H1 (cell line): ENCODE results near the gene MAP6. TPM values are rescaled to one million over a fixed set of nuclear protein-coding genes. Genes with fewer than 3 reads are reported as not detected.

Experiments
- CTCF ChIA-PET: fragments of 300-600 bp; sonication (Branson Sonifier 250); formaldehyde crosslinking; loops from one replicate; lab custom pipeline; 2021; ENCODE audit not compliant: partially characterized antibody; lab: Charles Lee
- POLR2A ChIA-PET: fragments of 300-600 bp; sonication (Branson Sonifier 250); formaldehyde crosslinking; loops from one replicate; lab custom pipeline; 2021; ENCODE audit warnings: inconsistent platforms; ENCODE audit not compliant: partially characterized antibody; lab: Charles Lee
- DNase-seq, 2 experiments: peaks; one replicate each; pipeline versions ENCODE4 v3.0.0 to v3.0.0-alpha.2; 2010 to 2022; ENCODE audit warnings: low spot score in 2 of 2, low read depth in 1 of 2, mixed read lengths in 1 of 2
- FAIRE-seq: peaks from 2 replicates; lab custom pipeline; 2011; peaks lifted over from hg19 to GRCh38; lab: Jason Lieb, UNC
- H2AFZ ChIP-seq: 2 replicates; pipeline ENCODE4 v1.8.1; 2012; ENCODE audit warnings: low read length, inconsistent platforms
- H2AK5ac ChIP-seq: 2 replicates; pipeline ENCODE4 v1.6.1; 2013; ENCODE audit warnings: low read depth, low read length
- H2BK120ac ChIP-seq: replicated peaks from 2 replicates; pipeline ENCODE3; 2013; ENCODE audit warnings: low read depth, low read length, inconsistent platforms
- H2BK12ac ChIP-seq: 2 replicates; pipeline ENCODE4 v1.6.1; 2013; ENCODE audit warnings: low read depth, low read length
- H2BK15ac ChIP-seq: 2 replicates; pipeline ENCODE4 v1.6.1; 2013; ENCODE audit warnings: low read length
- H2BK20ac ChIP-seq: 2 replicates; pipeline ENCODE4 v1.6.1; 2013; ENCODE audit warnings: low read length
- H2BK5ac ChIP-seq: 2 replicates; pipeline ENCODE4 v1.6.1; 2013; ENCODE audit warnings: low read depth, low read length
- H3K14ac ChIP-seq: 2 replicates; pipeline ENCODE4 v1.6.1; 2013; ENCODE audit warnings: inconsistent platforms; ENCODE audit not compliant: insufficient read length
- H3K18ac ChIP-seq: 2 replicates; pipeline ENCODE4 v1.6.1; 2013; ENCODE audit warnings: low read length; ENCODE audit errors: extremely low read depth
- H3K23ac ChIP-seq: 2 replicates; pipeline ENCODE4 v1.6.1; 2013; ENCODE audit warnings: inconsistent platforms; ENCODE audit not compliant: insufficient read length
- H3K23me2 ChIP-seq: 2 replicates; pipeline ENCODE4 v1.6.1; 2013; ENCODE audit warnings: low read depth, low read length
- H3K27ac ChIP-seq: 2 replicates; pipeline ENCODE4 v1.6.1; 2011; ENCODE audit warnings: low read depth, low read length, inconsistent platforms
- H3K27me3 ChIP-seq, 4 experiments: replicated peaks in 1 of 4; 1 replicate in 1 of 4; 2 replicates in 3 of 4; pipeline versions ENCODE4 v1.6.1 to v1.8.1; 2011 to 2013; ENCODE audit warnings: low read length in 3 of 4, mild to moderate bottlenecking in 3 of 4, inconsistent platforms in 2 of 4, mixed read lengths in 2 of 4, moderate library complexity in 1 of 4; ENCODE audit not compliant: control insufficient read depth in 3 of 4, insufficient read depth in 3 of 4; ENCODE audit errors: extremely low read depth in 1 of 4
- H3K36me3 ChIP-seq, 4 experiments: 2 replicates each; pipeline versions ENCODE4 v1.6.1 to v1.8.1; 2011 to 2013; ENCODE audit warnings: mild to moderate bottlenecking in 4 of 4, low read length in 3 of 4, moderate library complexity in 2 of 4, control low read depth in 1 of 4, inconsistent platforms in 1 of 4; ENCODE audit not compliant: insufficient read depth in 4 of 4, control insufficient read depth in 2 of 4
- H3K4ac ChIP-seq: replicated peaks from 2 replicates; pipeline ENCODE3; 2013; ENCODE audit warnings: low read length, low read depth, mixed read lengths, inconsistent platforms; ENCODE audit not compliant: insufficient read length
- H3K4me1 ChIP-seq, 4 experiments: replicated peaks in 1 of 4; 1 replicate in 1 of 4; 2 replicates in 3 of 4; pipeline versions ENCODE4 v1.6.1 to v1.8.1; 2011 to 2013; ENCODE audit warnings: low read length in 3 of 4, inconsistent platforms in 2 of 4, mixed read lengths in 1 of 4; ENCODE audit not compliant: insufficient read depth in 4 of 4, control insufficient read depth in 3 of 4
- H3K4me2 ChIP-seq, 2 experiments: 2 replicates each; pipeline versions ENCODE4 v1.6.1 to v1.8.1; 2011 to 2013; ENCODE audit warnings: low read depth in 2 of 2, low read length in 2 of 2, control low read depth in 1 of 2, inconsistent platforms in 1 of 2, mild to moderate bottlenecking in 1 of 2; ENCODE audit not compliant: insufficient read depth in 1 of 2
- H3K4me3 ChIP-seq, 4 experiments: fragments of 200-600, 300-600 bp in 1 of 4; sonication (generic), shearing (Covaris generic), sonication (Bioruptor Twin) in 1 of 4; 2 replicates each; pipeline versions ENCODE4 v1.5.1 to v1.8.1; 2011 to 2016; ENCODE audit warnings: low read length in 4 of 4, low read depth in 3 of 4, control low read depth in 2 of 4, inconsistent platforms in 2 of 4, mild to moderate bottlenecking in 2 of 4, mixed read lengths in 1 of 4, moderate library complexity in 1 of 4; ENCODE audit not compliant: insufficient read depth in 2 of 4; ENCODE audit errors: extremely low read depth in 1 of 4
- H3K56ac ChIP-seq: replicated peaks from 2 replicates; pipeline ENCODE3; 2013; ENCODE audit warnings: low read depth, mild to moderate bottlenecking, mixed read lengths, low read length, inconsistent platforms; ENCODE audit not compliant: insufficient read length
- H3K79me1 ChIP-seq: 2 replicates; pipeline ENCODE4 v1.6.1; 2013; ENCODE audit warnings: low read depth, low read length, control low read depth
- H3K79me2 ChIP-seq, 2 experiments: 2 replicates each; pipeline versions ENCODE4 v1.6.1 to v1.8.1; 2012 to 2013; ENCODE audit warnings: low read length in 2 of 2, mild to moderate bottlenecking in 2 of 2, inconsistent platforms in 1 of 2; ENCODE audit not compliant: insufficient read depth in 2 of 2, control insufficient read depth in 1 of 2
- H3K9ac ChIP-seq, 4 experiments: replicated peaks in 1 of 4; 1 replicate in 1 of 4; 2 replicates in 3 of 4; pipeline versions ENCODE4 v1.6.1 to v1.8.1; 2011 to 2013; ENCODE audit warnings: low read depth in 3 of 4, low read length in 3 of 4, control low read depth in 2 of 4, mild to moderate bottlenecking in 2 of 4, moderate library complexity in 2 of 4, inconsistent platforms in 1 of 4; ENCODE audit errors: extremely low read depth in 1 of 4
- H3K9me3 ChIP-seq, 2 experiments: 2 replicates each; pipeline versions ENCODE4 v1.6.1 to v1.8.1; 2012 to 2013; ENCODE audit warnings: mild to moderate bottlenecking in 2 of 2, moderate library complexity in 2 of 2, control low read depth in 1 of 2, inconsistent platforms in 1 of 2, low read depth in 1 of 2, low read length in 1 of 2, mixed read lengths in 1 of 2; ENCODE audit not compliant: insufficient read depth in 2 of 2
- H4K20me1 ChIP-seq, 2 experiments: replicated peaks in 1 of 2; 2 replicates each; pipeline versions ENCODE3 to v1.8.1; 2011 to 2013; ENCODE audit warnings: inconsistent platforms in 2 of 2, low read length in 2 of 2, mild to moderate bottlenecking in 1 of 2; ENCODE audit not compliant: insufficient read depth in 2 of 2, control insufficient read depth in 1 of 2
- H4K5ac ChIP-seq: 2 replicates; pipeline ENCODE4 v1.6.1; 2013; ENCODE audit warnings: low read length, low read depth, mixed read lengths, inconsistent platforms; ENCODE audit not compliant: insufficient read length
- H4K8ac ChIP-seq: 2 replicates; pipeline ENCODE4 v1.8.0; 2013; ENCODE audit warnings: mild to moderate bottlenecking, moderate library complexity, low read length, inconsistent platforms; ENCODE audit not compliant: insufficient read depth; ENCODE audit errors: extremely low read depth
- H4K91ac ChIP-seq: replicated peaks from 2 replicates; pipeline ENCODE3; 2013; ENCODE audit warnings: low read length, mixed read lengths, inconsistent platforms; ENCODE audit not compliant: insufficient read length
- CREB1 ChIP-seq: IDR thresholded peaks from 2 replicates; pipeline ENCODE4 v1.6.1; 2012; ENCODE audit warnings: inconsistent platforms
- GTF2F1 ChIP-seq: IDR thresholded peaks from 2 replicates; pipeline ENCODE4 v1.6.1; 2012; ENCODE audit warnings: low read depth, low read length, improper control_type of control experiment, borderline replicate concordance
- JUN ChIP-seq: IDR thresholded peaks from 2 replicates; pipeline ENCODE4 v1.6.1; 2011; ENCODE audit warnings: low read depth, mild to moderate bottlenecking, improper control_type of control experiment, low read length
- POLR2A ChIP-seq, 2 experiments: IDR thresholded peaks; 1 replicate in 1 of 2; 2 replicates in 1 of 2; pipeline ENCODE4 v1.6.1; 2011; ENCODE audit warnings: low read depth in 2 of 2, low read length in 2 of 2, mild to moderate bottlenecking in 2 of 2; ENCODE audit errors: control extremely low read depth in 1 of 2
- RXRA ChIP-seq: IDR thresholded peaks from 2 replicates; pipeline ENCODE4 v1.6.1; 2011; ENCODE audit warnings: low read depth, mild to moderate bottlenecking, low read length, moderate library complexity; ENCODE audit not compliant: insufficient read depth
- SIRT6 ChIP-seq: IDR thresholded peaks from one replicate; pipeline ENCODE4 v1.7.1; 2012; ENCODE audit warnings: low read length, inconsistent platforms
- TEAD4 ChIP-seq: IDR thresholded peaks from 2 replicates; pipeline ENCODE4 v1.6.1; 2012; ENCODE audit warnings: low read depth, low read length, inconsistent platforms, mixed read lengths
- ZNF274 ChIP-seq: IDR thresholded peaks from 2 replicates; pipeline ENCODE4 v1.7.0; 2012; ENCODE audit warnings: low read length, borderline replicate concordance; ENCODE audit errors: extremely low read depth
- WGBS, 2 experiments: shearing (Covaris generic) in 1 of 2; methylation state at CpG; one replicate each; pipeline versions ENCODE4 v1.1.6 to v1.1.7; 2013 to 2015; ENCODE audit warnings: low lambda C conversion rate in 2 of 2, mixed read lengths in 2 of 2, inconsistent platforms in 1 of 2, low coverage in 1 of 2, missing lambda C conversion rate in 1 of 2; ENCODE audit not compliant: insufficient replicate concordance in 2 of 2, insufficient coverage in 1 of 2, insufficient read length in 1 of 2; ENCODE audit errors: extremely low coverage in 1 of 2, missing lambda C conversion rate in 1 of 2; 5-methylcytosine and 5-hydroxymethylcytosine counted together
- polyA plus RNA-seq, 7 experiments: library from polyadenylated mRNA; depleted of rRNA in 3 of 7; stranded (reverse) in 5 of 7; unstranded in 2 of 7; fragments of >200 nt in 5 of 7; fragments of 200-250 nt in 2 of 7; gene quantifications; 1 replicate in 5 of 7; 2 replicates in 1 of 7; 4 replicates in 1 of 7; pipeline versions ENCODE4 v1.2.1 to v1.2.3, GENCODE V29; 2011 to 2013; ENCODE audit warnings: missing spikeins in 2 of 7, mixed read lengths in 2 of 7
- total RNA-seq: library from RNA; stranded (reverse); fragmentation: NEBNext Ultra II Directional; extraction: Animal tissue kit (Norgen Biotek cat#: 25700); gene quantifications from 2 replicates; pipeline ENCODE4 v1.2.1, GENCODE V29; 2021
- TF ChIP-seq, protein P1 (sequence below), 3 experiments: IDR thresholded peaks; 1 replicate in 2 of 3; 2 replicates in 1 of 3; pipeline versions ENCODE4 v1.5.1 to v1.6.1; 2011; ENCODE audit warnings: low read length in 3 of 3, mild to moderate bottlenecking in 3 of 3, inconsistent platforms in 2 of 3, low read depth in 1 of 3, moderate library complexity in 1 of 3; ENCODE audit not compliant: insufficient read depth in 1 of 3; ENCODE audit errors: control extremely low read depth in 1 of 3
- TF ChIP-seq, protein P2 (sequence below): IDR thresholded peaks from 2 replicates; pipeline ENCODE4 v1.6.1; 2012; ENCODE audit warnings: low read length, inconsistent platforms

The MAP6 gene
- total and polyA plus RNA-seq, 2 of the 8 experiments (the other 6 are each of a cell fraction or from before 2014, with no cell fraction given) = 0.54 to 0.89 TPM

GRCh38 chr11:75626889-75627529 lies 41.8 kb downstream of the MAP6 start:
- Histone ChIP-seq H3K56ac (no peak overlapping the region), H3K23ac (no peak overlapping the region), H3K4me1 (peaks cover 0 to 20% (median 13%) of the 10 kb centered on the region in 4 experiments; a peak in 6 of 7 replicates), H3K9ac (no peak overlapping the region), H2BK5ac (no peak overlapping the region), H2BK12ac (no peak overlapping the region), H3K14ac (no peak overlapping the region), H3K27ac (no peak overlapping the region), H2BK120ac (no peak overlapping the region), H3K4me3 (no peak overlapping the region), H3K27me3 (no peaks in the 10 kb centered on the region), H3K18ac (no peak overlapping the region), H3K23me2 (0 out of 2 replicates have a peak, but pooled peaks cover 2% of the 10 kb centered on the region), H2AK5ac (no peak overlapping the region), H4K91ac (no peak overlapping the region), H4K20me1 (no peaks in the 10 kb centered on the region), H4K8ac (no peak overlapping the region), H3K79me1 (no peaks in the 10 kb centered on the region), H2BK15ac (no peak overlapping the region), H3K36me3 (no peaks in the 10 kb centered on the region), H4K5ac (no peak overlapping the region), H2AFZ (no peak overlapping the region), H3K79me2 (no peaks in the 10 kb centered on the region), H2BK20ac (no peak overlapping the region), H3K4me2 (no peak overlapping the region), H3K9me3 (no peaks in the 10 kb centered on the region), H3K4ac (no peak overlapping the region)
- CTCF ChIA-PET = interaction anchor here (0.7 to 4.3 kb wide), 5 partner anchors 10 to 26 kb away, joined by 3 to 28 read pairs (median 5); no protein-coding TSS in a partner anchor
- WGBS, 2 experiments = 95% methylated on average over 8 of the region's 8 CpGs; no CpG with 5 or more reads in 1 of the 2 experiments
- FAIRE-seq = no peak
- no peak for DNase-seq
- POLR2A ChIA-PET = no interaction called here
- TF ChIP-seq GTF2F1 (no peak), TEAD4 (no peak), RXRA (no peak), JUN (no peak), ZNF274 (no peak), POLR2A (IDR thresholded peaks at IDR 0.05; ENCODE audit: control extremely low read depth in 1 of 2, low read depth in 2 of 2, low read length in 2 of 2) (no peak), CREB1 (no peak), SIRT6 (no peak)
- TF ChIP-seq, protein P1, sequence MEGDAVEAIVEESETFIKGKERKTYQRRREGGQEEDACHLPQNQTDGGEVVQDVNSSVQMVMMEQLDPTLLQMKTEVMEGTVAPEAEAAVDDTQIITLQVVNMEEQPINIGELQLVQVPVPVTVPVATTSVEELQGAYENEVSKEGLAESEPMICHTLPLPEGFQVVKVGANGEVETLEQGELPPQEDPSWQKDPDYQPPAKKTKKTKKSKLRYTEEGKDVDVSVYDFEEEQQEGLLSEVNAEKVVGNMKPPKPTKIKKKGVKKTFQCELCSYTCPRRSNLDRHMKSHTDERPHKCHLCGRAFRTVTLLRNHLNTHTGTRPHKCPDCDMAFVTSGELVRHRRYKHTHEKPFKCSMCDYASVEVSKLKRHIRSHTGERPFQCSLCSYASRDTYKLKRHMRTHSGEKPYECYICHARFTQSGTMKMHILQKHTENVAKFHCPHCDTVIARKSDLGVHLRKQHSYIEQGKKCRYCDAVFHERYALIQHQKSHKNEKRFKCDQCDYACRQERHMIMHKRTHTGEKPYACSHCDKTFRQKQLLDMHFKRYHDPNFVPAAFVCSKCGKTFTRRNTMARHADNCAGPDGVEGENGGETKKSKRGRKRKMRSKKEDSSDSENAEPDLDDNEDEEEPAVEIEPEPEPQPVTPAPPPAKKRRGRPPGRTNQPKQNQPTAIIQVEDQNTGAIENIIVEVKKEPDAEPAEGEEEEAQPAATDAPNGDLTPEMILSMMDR (IDR thresholded peaks at IDR 0.05; ENCODE audit: control extremely low read depth in 1 of 3, insufficient read depth in 1 of 3, low read depth in 1 of 3, low read length in 3 of 3) = no peak
- TF ChIP-seq, protein P2, sequence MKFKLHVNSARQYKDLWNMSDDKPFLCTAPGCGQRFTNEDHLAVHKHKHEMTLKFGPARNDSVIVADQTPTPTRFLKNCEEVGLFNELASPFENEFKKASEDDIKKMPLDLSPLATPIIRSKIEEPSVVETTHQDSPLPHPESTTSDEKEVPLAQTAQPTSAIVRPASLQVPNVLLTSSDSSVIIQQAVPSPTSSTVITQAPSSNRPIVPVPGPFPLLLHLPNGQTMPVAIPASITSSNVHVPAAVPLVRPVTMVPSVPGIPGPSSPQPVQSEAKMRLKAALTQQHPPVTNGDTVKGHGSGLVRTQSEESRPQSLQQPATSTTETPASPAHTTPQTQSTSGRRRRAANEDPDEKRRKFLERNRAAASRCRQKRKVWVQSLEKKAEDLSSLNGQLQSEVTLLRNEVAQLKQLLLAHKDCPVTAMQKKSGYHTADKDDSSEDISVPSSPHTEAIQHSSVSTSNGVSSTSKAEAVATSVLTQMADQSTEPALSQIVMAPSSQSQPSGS = no peak
